ENCODE results near the gene PTPN2.
"Not testable (repeated sequence)": the region's sequence is repeated elsewhere in the genome, so short reads cannot be mapped to it uniquely, and the experiment has no call there.

DNA sequence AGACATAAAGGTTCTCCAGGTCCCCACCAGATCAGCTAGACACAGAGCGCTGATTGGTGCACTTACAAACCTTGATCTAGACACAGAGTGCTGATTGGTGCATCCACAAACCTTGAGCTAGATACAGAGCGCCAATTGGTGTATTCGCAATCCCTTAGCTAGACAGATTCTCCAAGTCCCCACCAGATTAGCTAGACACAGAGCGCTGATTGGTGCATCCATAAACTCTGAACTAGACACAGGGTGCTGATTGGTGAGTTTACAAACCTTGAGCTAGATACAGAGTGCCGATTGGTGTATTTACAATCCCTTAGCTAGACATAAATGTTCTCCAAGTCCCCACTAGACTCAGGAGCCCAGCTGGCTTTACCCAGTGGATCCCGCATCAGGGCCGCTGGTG, 107.6 kb downstream of the PTPN2 start:
- TF ChIP-seq, protein P1, sequence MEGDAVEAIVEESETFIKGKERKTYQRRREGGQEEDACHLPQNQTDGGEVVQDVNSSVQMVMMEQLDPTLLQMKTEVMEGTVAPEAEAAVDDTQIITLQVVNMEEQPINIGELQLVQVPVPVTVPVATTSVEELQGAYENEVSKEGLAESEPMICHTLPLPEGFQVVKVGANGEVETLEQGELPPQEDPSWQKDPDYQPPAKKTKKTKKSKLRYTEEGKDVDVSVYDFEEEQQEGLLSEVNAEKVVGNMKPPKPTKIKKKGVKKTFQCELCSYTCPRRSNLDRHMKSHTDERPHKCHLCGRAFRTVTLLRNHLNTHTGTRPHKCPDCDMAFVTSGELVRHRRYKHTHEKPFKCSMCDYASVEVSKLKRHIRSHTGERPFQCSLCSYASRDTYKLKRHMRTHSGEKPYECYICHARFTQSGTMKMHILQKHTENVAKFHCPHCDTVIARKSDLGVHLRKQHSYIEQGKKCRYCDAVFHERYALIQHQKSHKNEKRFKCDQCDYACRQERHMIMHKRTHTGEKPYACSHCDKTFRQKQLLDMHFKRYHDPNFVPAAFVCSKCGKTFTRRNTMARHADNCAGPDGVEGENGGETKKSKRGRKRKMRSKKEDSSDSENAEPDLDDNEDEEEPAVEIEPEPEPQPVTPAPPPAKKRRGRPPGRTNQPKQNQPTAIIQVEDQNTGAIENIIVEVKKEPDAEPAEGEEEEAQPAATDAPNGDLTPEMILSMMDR (IDR thresholded peaks at IDR 0.05), result not testable (repeated sequence)
- not testable (repeated sequence) for TF ChIP-seq POLR2A (IDR thresholded peaks at IDR 0.05)

Data from right lobe of liver (tissue), 4 donors.